Testis (tissue), 2 donors: ENCODE data around the gene MAP1LC3C.

Source experiments
- POLR2A ChIP-seq: fragments of 450-650 bp; IDR thresholded peaks from one replicate; pipeline ENCODE4 v1.6.1; 2017; ENCODE audit warnings: antibody characterized with exemption, mild to moderate bottlenecking, moderate library complexity
- TF ChIP-seq, protein P1 (sequence below), 3 experiments: fragments of 450-650 bp in 2 of 3; fragments of 200-600 bp in 1 of 3; sonication (generic) in 1 of 3; IDR thresholded peaks; one replicate each; pipeline ENCODE4 v1.5.1; 2016 to 2019; ENCODE audit warnings: antibody characterized with exemption in 3 of 3, mild to moderate bottlenecking in 2 of 3, moderate library complexity in 1 of 3

- TF ChIP-seq, protein P1, sequence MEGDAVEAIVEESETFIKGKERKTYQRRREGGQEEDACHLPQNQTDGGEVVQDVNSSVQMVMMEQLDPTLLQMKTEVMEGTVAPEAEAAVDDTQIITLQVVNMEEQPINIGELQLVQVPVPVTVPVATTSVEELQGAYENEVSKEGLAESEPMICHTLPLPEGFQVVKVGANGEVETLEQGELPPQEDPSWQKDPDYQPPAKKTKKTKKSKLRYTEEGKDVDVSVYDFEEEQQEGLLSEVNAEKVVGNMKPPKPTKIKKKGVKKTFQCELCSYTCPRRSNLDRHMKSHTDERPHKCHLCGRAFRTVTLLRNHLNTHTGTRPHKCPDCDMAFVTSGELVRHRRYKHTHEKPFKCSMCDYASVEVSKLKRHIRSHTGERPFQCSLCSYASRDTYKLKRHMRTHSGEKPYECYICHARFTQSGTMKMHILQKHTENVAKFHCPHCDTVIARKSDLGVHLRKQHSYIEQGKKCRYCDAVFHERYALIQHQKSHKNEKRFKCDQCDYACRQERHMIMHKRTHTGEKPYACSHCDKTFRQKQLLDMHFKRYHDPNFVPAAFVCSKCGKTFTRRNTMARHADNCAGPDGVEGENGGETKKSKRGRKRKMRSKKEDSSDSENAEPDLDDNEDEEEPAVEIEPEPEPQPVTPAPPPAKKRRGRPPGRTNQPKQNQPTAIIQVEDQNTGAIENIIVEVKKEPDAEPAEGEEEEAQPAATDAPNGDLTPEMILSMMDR (IDR thresholded peaks at IDR 0.05): no peak
- TF ChIP-seq POLR2A: no peak
Observed at GRCh38 chr1:241979926-241980325, 19.0 kb downstream of the MAP1LC3C start.
